GM12873 (cell line): ENCODE results near the gene KCNG4.

Source experiments
- CTCF ChIP-seq: IDR thresholded peaks from 2 replicates; pipeline ENCODE4 v1.5.1; 2012; ENCODE audit warnings: low read depth, mild to moderate bottlenecking, moderate library complexity, low read length, control low read depth; ENCODE audit not compliant: insufficient read depth; ENCODE audit errors: missing control alignments

The KCNG4 gene

GRCh38 chr16:84272740-84273320, 33.0 kb upstream of the KCNG4 start:
- no peak for TF ChIP-seq CTCF

DNA sequence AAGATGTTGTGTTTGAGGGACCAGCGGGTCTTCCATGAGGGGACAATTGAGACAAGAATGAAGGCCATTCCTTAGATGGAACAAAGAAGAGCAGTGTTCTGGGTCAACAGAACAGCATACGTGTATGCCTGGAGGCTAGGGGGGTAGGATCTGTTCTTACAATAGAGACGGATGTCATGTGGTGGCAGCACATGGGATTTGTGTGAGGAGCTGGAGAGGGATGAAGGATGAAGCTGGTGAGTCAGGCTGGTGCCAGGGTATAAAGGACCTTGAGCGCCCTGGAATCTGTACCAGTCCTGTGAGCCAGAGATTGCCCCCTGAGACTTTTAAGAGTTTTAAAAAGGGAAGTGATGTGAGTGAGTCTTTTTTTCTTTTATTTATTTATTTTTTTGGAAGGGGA, 32.1 kb upstream of the KCNG4 start:
- TF ChIP-seq CTCF = no peak

GRCh38 chr16:84271037-84271436, 31.2 kb upstream of the KCNG4 start:
- TF ChIP-seq CTCF = no peak

DNA sequence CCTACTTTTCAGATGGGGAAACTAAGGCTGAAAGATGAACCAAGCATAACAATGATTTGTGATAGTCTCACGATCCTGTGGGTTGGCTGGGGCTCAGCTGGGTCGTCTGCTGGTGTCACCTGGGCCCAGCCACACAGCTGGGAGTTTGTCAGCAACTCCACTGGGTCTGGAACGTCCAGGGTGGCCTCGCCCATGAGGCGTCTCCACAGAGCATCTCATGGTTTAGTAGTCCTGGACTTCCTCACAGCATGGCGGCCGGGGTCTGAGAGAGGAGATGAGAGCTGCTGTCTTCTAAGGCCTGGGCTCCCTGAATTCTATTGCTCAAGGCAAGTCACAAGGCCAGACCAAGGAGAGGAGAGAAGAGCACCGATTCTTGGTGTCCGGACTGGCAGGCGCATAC, 30.7 kb upstream of the KCNG4 start:
- TF ChIP-seq CTCF = no peak

DNA sequence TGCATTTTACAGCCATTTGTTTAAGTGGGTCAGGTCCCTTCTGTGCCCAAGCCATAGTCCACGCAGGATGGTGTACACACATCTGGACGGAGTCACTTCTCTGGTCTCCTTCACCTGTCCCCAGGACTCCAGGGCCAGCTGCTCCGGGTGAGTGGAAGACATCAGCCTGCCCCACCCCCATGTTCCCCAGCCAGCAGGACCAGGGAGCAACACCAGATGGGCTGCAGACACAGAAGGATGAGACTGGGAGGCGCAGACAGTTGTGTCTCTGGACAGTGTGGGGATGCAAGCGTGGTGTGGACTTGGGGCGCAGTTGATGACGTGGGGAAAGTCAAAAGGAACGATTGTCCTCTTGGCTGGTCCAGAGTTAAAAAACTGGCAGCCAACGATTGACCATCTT, 30.3 kb upstream of the KCNG4 start:
- no peak for TF ChIP-seq CTCF

GRCh38 chr16:84268291-84269040, 28.7 kb upstream of the KCNG4 start:
- TF ChIP-seq CTCF = no peak

DNA sequence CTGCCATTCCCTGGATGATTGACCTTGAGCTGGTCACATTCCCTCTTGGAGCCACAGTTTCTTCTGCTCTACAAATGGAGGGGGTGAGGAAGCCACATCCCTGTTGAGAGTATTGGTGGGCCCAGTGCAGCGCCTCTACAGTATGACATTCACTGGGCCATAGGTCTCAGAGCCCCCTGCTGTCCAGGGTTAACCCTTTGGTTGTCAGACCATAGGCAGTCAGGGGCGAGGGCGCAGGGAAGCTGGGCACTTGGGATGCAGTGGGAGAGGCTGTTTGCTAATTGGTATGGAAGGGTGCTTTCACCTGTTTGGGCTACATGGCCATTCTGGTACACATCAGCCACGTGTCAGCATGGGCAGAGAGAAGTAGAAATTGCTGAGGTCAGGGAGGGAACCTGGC, 27.6 kb upstream of the KCNG4 start:
- no peak for TF ChIP-seq CTCF
